ENCODE data around the gene CLEC3B. TPM values are rescaled to one million over a fixed set of nuclear protein-coding genes. Genes with fewer than 3 reads are reported as not detected.

Gene CLEC3B
- total RNA-seq, 1 experiment from 2014 or later, result not detected

DNA sequence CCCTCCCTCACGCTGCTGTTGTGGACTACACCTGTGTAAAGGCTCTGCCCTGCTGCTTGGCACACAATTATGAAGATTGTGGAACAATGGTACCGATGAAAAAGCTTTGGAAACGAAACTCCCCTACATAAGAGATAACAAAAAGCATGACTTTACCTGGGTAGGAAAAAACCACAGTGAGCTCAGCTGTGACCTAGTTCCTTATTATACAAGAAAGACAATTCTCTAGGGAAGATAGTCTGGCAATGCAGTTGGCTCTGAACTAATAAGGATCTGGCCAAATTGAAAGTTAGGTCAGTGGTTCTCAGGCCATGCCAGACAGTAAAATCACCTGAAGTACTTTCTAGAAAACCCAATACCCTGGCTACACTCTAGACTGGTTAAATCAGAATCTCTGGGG, 16.1 kb downstream of the CLEC3B start:
- TF ChIP-seq EZH2 (IDR thresholded peaks at IDR 0.05; ENCODE audit: low read depth) (no peak), CTCF (conservative IDR thresholded peaks at IDR 0.05) (no peak)
- Histone ChIP-seq H3K9me3 (ENCODE audit: insufficient read depth, low read depth) (no peaks in the 10 kb centered on the region; the same call in 1 of the 2 replicates), H3K4me3 (no peak overlapping the region), H3K36me3 (ENCODE audit: low read depth) (no peaks in the 10 kb centered on the region), H2AFZ (no peak overlapping the region), H3K4me2 (0 out of 2 replicates have a peak overlapping the region, but pooled peaks have one; percentile 42), H3F3A (ENCODE audit: insufficient read depth, low read depth) (peaks cover 11% of the 10 kb centered on the region), H3K4me1 (replicated peaks; ENCODE audit: insufficient read depth) (peaks cover 41% of the 10 kb centered on the region), H3K27me3 (ENCODE audit: insufficient read depth, low read depth) (no peaks in the 10 kb centered on the region), H3K79me2 (ENCODE audit: low read depth) (no peaks in the 10 kb centered on the region), H3K9me2 (ENCODE audit: insufficient read depth) (no peaks in the 10 kb centered on the region), H4K20me1 (ENCODE audit: insufficient read depth) (no peaks in the 10 kb centered on the region), H3K27ac (peak overlapping the region; percentile 17)
- intact Hi-C loops (cut with micrococcal nuclease; ENCODE audit: unreplicated experiment), result loop anchor here (5.0 kb wide), 1 partner anchor 80 kb away; no protein-coding TSS in a partner anchor
- BruUV-seq (replicated peaks), result no TSS peak
- ChIA-PET POLR2A (ENCODE audit: unreplicated experiment) (interaction anchor here (0.6 kb wide), 1 partner anchor 13 kb away, joined by 3 read pairs; no protein-coding TSS in a partner anchor), CTCF (interaction anchor here (0.9 to 2.4 kb wide), 5 partner anchors 50 to 457 kb away, joined by 4 to 17 read pairs (median 9); no protein-coding TSS in a partner anchor)
- no peak for DNase-seq

DNA sequence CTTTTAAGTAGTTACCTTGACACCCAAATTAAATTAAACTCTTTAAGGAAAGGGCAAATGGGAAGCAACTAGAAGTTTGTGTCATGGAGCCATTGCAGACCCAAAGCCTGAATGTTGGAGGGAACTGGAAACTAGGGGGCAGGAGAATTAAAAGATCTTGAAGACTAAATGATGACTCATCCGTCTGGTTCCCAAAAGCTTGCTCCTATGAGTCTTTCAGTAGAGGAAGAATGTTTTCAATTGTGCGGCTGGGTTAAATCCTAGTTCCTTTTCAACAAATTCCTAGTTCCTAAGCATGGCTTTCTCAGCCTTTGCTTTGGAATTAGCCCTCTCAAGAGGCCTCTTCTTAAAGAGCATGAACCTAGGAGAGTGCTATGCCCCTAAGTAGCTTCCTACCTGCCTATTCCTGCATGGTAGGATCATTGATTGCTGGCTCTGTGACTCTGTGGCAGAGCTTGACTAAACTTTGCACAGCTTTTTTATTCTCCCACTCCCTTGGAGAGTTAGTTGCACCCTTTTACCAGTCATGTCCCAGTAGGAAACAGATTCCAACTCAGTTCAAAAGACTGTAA, 17.7 kb downstream of the CLEC3B start:
- TF ChIP-seq EZH2 (IDR thresholded peaks at IDR 0.05; ENCODE audit: low read depth) (no peak), CTCF (conservative IDR thresholded peaks at IDR 0.05) (no peak)
- H3K4me1 ChIP-seq (replicated peaks; ENCODE audit: insufficient read depth), result peaks cover 33% of the 10 kb centered on the region
- no peaks in the 10 kb centered on the region for H3K79me2 ChIP-seq (ENCODE audit: low read depth)
- H3K36me3 ChIP-seq (ENCODE audit: low read depth), result no peaks in the 10 kb centered on the region
- peaks cover 8% of the 10 kb centered on the region; the same call in 1 of the 2 replicates for H3F3A ChIP-seq (ENCODE audit: insufficient read depth, low read depth)
- no peaks in the 10 kb centered on the region; the same call in 1 of the 2 replicates for H3K9me3 ChIP-seq (ENCODE audit: insufficient read depth, low read depth)
- no TSS peak for BruUV-seq (replicated peaks)
- peak overlapping the region; percentile 57; the same call in 1 of the 2 replicates for H2AFZ ChIP-seq
- H3K27me3 ChIP-seq (ENCODE audit: insufficient read depth, low read depth), result no peaks in the 10 kb centered on the region
- no peak overlapping the region for H3K4me3 ChIP-seq
- ChIA-PET POLR2A (ENCODE audit: unreplicated experiment) (no interaction called here), CTCF (no interaction called here)
- H4K20me1 ChIP-seq (ENCODE audit: insufficient read depth), result no peaks in the 10 kb centered on the region
- peak in 1 of 2 experiments; percentile 58 for DNase-seq
- intact Hi-C loops (cut with micrococcal nuclease; ENCODE audit: unreplicated experiment), result loop anchor here (5.0 kb wide), 1 partner anchor 78 kb away; no protein-coding TSS in a partner anchor
- peak overlapping the region; percentile 39; the same call in 1 of the 2 replicates for H3K4me2 ChIP-seq
- H3K27ac ChIP-seq, result peak overlapping the region; percentile 58; the same call in 1 of the 2 replicates
- H3K9me2 ChIP-seq (ENCODE audit: insufficient read depth), result no peaks in the 10 kb centered on the region

DNA sequence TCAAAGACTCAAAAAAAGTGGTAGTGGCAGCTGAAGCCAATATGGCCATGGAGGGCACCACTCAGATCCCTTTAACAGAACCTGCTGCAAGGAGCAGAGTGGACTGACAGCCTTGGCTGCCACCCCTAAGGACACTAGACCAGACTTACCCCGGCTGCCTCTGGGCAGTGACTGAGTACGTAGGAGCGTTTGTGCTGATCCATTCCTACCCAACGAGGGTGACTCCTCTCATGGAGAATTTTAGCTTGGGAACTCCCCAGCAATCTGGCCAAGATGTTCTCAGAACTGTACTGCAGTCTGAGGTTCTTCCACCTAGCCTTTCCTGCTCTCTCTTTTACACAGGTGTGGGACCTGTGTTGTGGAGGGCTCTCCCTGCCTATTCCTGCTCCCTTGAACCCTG, 22.1 kb downstream of the CLEC3B start:
- POLR2A ChIA-PET (ENCODE audit: unreplicated experiment), result no interaction called here
- Histone ChIP-seq H3F3A (ENCODE audit: insufficient read depth, low read depth) (peaks cover under 1% of the 10 kb centered on the region; the same call in 1 of the 2 replicates), H3K36me3 (ENCODE audit: low read depth) (no peaks in the 10 kb centered on the region), H3K27ac (no peak overlapping the region), H3K9me2 (ENCODE audit: insufficient read depth) (no peaks in the 10 kb centered on the region), H3K79me2 (ENCODE audit: low read depth) (no peaks in the 10 kb centered on the region), H3K4me2 (no peak overlapping the region), H3K4me3 (no peak overlapping the region), H4K20me1 (ENCODE audit: insufficient read depth) (no peaks in the 10 kb centered on the region), H3K9me3 (ENCODE audit: insufficient read depth, low read depth) (no peaks in the 10 kb centered on the region; the same call in 1 of the 2 replicates), H3K4me1 (replicated peaks; ENCODE audit: insufficient read depth) (peaks cover 16% of the 10 kb centered on the region), H3K27me3 (ENCODE audit: insufficient read depth, low read depth) (no peaks in the 10 kb centered on the region), H2AFZ (no peak overlapping the region)
- no TSS peak for BruUV-seq (replicated peaks)
- CTCF ChIA-PET, result no interaction called here
- intact Hi-C loops (cut with micrococcal nuclease; ENCODE audit: unreplicated experiment), result no loop called here
- DNase-seq, result no peak
- no peak for TF ChIP-seq CTCF (conservative IDR thresholded peaks at IDR 0.05)
- TF ChIP-seq EZH2 (IDR thresholded peaks at IDR 0.05; ENCODE audit: low read depth), result no peak

All from PC-9 (cell line).